GM12872 (cell line): ENCODE data around the gene JADE3.

ENCODE experiments used
- TF ChIP-seq, protein P1 (sequence below): IDR thresholded peaks from 3 replicates; pipeline ENCODE4 v1.5.1; 2011; ENCODE audit warnings: low read depth, mild to moderate bottlenecking, low read length, moderate library complexity; ENCODE audit not compliant: insufficient read depth

Gene JADE3

GRCh38 chrX:47068214-47068613 is 156.0 kb downstream of the JADE3 start:
- TF ChIP-seq, protein P1, sequence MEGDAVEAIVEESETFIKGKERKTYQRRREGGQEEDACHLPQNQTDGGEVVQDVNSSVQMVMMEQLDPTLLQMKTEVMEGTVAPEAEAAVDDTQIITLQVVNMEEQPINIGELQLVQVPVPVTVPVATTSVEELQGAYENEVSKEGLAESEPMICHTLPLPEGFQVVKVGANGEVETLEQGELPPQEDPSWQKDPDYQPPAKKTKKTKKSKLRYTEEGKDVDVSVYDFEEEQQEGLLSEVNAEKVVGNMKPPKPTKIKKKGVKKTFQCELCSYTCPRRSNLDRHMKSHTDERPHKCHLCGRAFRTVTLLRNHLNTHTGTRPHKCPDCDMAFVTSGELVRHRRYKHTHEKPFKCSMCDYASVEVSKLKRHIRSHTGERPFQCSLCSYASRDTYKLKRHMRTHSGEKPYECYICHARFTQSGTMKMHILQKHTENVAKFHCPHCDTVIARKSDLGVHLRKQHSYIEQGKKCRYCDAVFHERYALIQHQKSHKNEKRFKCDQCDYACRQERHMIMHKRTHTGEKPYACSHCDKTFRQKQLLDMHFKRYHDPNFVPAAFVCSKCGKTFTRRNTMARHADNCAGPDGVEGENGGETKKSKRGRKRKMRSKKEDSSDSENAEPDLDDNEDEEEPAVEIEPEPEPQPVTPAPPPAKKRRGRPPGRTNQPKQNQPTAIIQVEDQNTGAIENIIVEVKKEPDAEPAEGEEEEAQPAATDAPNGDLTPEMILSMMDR: no peak

GRCh38 chrX:47068720-47069119 is 156.5 kb downstream of the JADE3 start:
- TF ChIP-seq, protein P1: no peak

DNA sequence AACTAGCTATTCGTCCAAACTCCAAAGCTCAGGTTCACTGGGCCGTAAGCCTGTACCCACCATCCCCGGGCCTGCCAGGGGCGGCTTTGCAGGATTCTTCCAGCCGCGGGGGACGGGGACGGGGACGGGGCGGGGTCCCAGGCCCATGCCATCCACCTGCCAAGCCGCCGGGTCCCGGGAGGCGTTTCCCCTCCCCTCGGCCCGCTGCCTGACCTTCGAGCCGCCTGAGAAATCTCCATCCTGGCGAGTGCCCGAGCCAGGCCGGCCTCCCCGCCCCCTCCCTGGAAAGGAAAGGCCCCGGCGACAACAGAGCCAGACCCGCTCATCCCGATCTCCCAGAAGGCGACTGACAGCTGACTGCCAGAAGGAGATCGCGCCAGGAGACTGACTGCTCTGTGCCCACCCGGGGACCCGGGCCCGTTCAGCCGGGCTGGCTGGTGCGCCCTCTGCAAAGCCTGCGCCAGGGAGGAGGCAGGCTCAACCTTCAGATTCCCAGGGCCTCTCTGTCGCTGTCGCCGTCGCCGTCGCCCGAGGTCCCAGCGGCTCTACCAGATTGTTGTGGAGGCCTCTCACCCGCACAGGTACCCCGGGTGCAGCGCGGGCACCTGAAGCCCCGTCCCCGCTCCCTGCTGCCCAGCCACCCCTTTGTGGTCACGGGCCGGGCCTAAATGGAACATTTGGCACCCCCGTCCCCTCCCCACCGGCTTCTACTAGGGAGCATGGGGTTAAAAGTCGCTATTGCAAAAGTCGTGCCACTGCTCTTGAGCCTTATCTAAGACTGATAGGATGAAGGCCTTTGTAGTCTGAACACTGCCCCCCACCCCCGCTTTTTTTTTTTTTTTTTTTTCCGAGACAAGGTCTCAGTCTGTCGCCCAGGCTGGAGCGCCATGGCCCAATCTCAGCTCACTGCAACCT is 166.2 kb downstream of the JADE3 start, which contains the start of gene RGN:
Gene RGN, plus strand, starts transcription at position 315 of the 915 bp plus-strand sequence. CDS start 2,702 bp downstream, outside the sequence.
- TF ChIP-seq, protein P1: no peak

DNA sequence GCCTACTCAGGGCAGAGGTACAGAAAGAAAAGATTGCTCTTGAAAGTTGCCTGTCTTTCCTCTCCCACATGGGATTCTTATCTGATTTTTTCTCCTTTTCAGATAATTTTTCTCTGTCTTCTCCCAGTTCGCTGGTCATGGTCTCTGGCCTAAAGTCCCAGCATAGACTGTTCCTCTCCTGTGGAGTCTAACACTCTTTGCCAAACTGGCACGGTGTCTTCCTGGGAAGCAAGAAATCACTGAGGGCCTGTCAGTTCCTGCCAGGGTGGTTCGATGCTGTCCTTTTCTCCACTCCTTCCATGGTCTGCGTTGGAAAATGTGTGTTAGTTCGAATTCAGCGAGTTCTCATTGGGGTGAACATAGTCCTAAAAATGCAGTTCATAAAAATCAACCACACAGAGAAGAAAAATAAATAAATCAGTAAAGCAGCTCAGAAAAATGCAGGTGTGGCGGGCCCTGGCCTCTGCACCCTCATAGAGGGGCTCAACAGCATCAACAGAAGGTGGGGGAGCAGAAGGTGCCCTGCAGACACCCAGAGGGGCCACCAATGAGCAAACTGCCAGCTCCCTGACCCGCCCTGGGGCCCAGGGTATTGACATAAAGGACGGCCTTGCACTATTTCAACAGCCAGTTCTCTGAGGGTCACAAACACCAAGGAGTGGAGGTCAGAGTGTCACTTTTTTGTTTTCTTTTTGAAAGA is 168.1 kb downstream of the JADE3 start:
- TF ChIP-seq, protein P1: no peak

GRCh38 chrX:47080915-47081236 is 168.7 kb downstream of the JADE3 start:
- TF ChIP-seq, protein P1: no peak

DNA sequence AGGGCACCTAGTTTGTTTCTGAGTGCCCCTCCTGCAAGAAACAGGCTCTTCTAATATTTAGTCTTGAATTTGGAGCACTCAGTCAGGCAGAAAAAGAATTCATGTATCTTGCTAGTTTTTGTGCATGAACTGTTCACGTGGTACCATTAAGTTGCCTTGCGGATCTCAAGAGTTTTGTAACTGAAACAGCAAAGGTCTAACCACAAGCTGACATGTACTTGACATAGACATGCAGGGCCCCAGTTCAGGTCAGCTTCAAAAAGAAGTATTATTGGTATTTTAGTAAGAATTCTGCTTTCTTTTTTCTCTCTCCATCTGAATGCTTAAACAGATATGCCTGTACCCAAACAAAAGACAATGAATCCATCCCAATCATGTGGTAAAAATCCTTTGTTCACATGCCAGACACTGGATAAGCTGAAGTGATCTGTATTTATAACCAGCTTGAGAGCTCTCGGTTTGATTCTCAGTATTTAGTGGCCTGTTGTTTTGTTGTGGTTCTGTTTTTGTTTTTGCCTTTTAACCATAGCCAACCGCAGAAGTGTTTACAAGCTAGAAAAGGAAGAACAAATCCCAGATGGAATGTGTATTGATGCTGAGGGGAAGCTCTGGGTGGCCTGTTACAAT is 179.0 kb downstream of the JADE3 start:
- TF ChIP-seq, protein P1: no peak

DNA sequence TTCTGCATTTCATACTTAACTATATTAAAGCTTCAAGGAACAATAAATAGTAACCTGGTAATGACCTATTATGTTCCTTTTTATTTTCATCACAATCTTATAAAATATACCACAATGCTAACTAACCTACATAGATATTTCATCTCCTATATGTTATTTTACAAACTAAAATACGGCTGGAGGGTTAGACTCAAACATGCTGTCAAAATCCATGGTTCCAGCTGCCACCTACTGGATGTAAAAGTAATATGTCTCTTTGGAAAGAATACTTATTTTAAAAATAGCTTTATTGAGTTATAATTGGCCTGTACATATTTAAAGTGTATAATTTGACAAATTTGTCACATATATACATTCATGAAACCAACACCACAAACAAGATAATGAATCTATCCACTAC is 181.0 kb downstream of the JADE3 start:
- TF ChIP-seq, protein P1: 0 out of 3 replicates have a peak, but pooled peaks have one; percentile 12
